ENCODE results near the gene NRL.

- TF ChIP-seq CTCF (IDR thresholded peaks at IDR 0.05), result no peak
- TF ChIP-seq POLR2A (IDR thresholded peaks at IDR 0.05), result no peak
Measured at GRCh38 chr14:24100982-24101494, 13.7 kb downstream of the NRL start.
